Kidney (tissue), 14 donors: ENCODE measurements around the gene CMTM2. TPM values are rescaled to one million over a fixed set of nuclear protein-coding genes. Genes with fewer than 3 reads are reported as not detected.
"Not testable (repeated sequence)": the region's sequence is repeated elsewhere in the genome, so short reads cannot be mapped to it uniquely, and the experiment has no call there.

Source experiments
- DNase-seq, 5 donors: peaks; one replicate each; pipeline ENCODE4 v3.0.0-alpha.2; 2013 to 2020
- FAIRE-seq: peaks from 2 replicates; lab custom pipeline; 2012; peaks lifted over from hg19 to GRCh38; lab: Jason Lieb, UNC
- H3K27ac ChIP-seq, 2 donors: one replicate each; pipeline ENCODE4 v1.7.0; 2013; ENCODE audit warnings: low read depth in 2 of 2, low read length in 2 of 2, inconsistent platforms in 1 of 2
- H3K27me3 ChIP-seq: one replicate; pipeline ENCODE4 v1.7.1; 2013; ENCODE audit warnings: low read length, inconsistent platforms; ENCODE audit not compliant: control insufficient read depth, insufficient read depth
- H3K36me3 ChIP-seq, 3 donors: one replicate each; pipeline versions ENCODE4 v1.7.0 to v1.7.1; 2013; ENCODE audit warnings: low read length in 3 of 3, control low read depth in 1 of 3, inconsistent platforms in 1 of 3; ENCODE audit not compliant: insufficient read depth in 3 of 3, control insufficient read depth in 2 of 3
- H3K4me1 ChIP-seq, 3 donors: one replicate each; pipeline versions ENCODE4 v1.7.0 to v1.7.1; 2013; ENCODE audit warnings: low read length in 3 of 3, inconsistent platforms in 1 of 3, low read depth in 1 of 3; ENCODE audit not compliant: control insufficient read depth in 2 of 3, insufficient read depth in 2 of 3
- H3K4me3 ChIP-seq, 3 donors: one replicate each; pipeline versions ENCODE4 v1.7.0 to v1.8.1; 2013; ENCODE audit warnings: low read length in 3 of 3, control low read depth in 1 of 3, inconsistent platforms in 1 of 3
- H3K9ac ChIP-seq, 3 donors: one replicate each; pipeline versions ENCODE4 v1.7.0 to v1.7.1; 2013; ENCODE audit warnings: low read length in 3 of 3, control low read depth in 1 of 3, inconsistent platforms in 1 of 3
- H3K9me3 ChIP-seq, 3 donors: one replicate each; pipeline versions ENCODE4 v1.7.0 to v1.7.1; 2013; ENCODE audit warnings: low read length in 3 of 3, control low read depth in 1 of 3, inconsistent platforms in 1 of 3; ENCODE audit not compliant: control insufficient read depth in 2 of 3, insufficient read depth in 1 of 3
- CTCF ChIP-seq: IDR thresholded peaks from 3 replicates; pipeline ENCODE4 v1.5.1; 2012; ENCODE audit warnings: mild to moderate bottlenecking, moderate library complexity, borderline replicate concordance; ENCODE audit not compliant: insufficient read depth; ENCODE audit errors: extremely low read depth
- intact Hi-C: fragments of 100-400 bp; cut with DNase I; formaldehyde crosslinking; loops from one replicate; pipeline ENCODE4 v1.11.1; 2022
- polyA plus RNA-seq: library from polyadenylated mRNA; stranded (reverse); fragments of 350-450 nt; fragmentation: Illumina TruSeq; extraction: RNeasy Lipid Tissue Mini Kit (QIAGEN cat#74804); gene quantifications from one replicate; pipeline ENCODE4 v1.2.3, GENCODE V29; 2014; ENCODE audit warnings: low read depth, low replicate concordance; ENCODE audit not compliant: insufficient read depth
- total RNA-seq: library from RNA; stranded (reverse); fragmentation: NEBNext Ultra II Directional; extraction: Animal tissue kit (Norgen Biotek cat#: 25700); gene quantifications from one replicate; pipeline ENCODE4 v1.2.1, GENCODE V29; 2021
- donor health status: control.
- donor health status: control.
- donor health status: control.
- donor health status: control.
- donor health status: control.
- donor health status: DM: yes; HTN: yes; CAD: no.
- donor health status: Normal renal cell carcinoma (clear cell type).

Gene CMTM2
- total and polyA plus RNA-seq, 2 donors from 2014 or later: 0.25 TPM; not detected in 1

- DNase-seq (no peak), FAIRE-seq (no peak)
- no peak overlapping the region for H3K4me3 ChIP-seq
- H3K4me1 ChIP-seq: no peaks in the 10 kb centered on the region
- H3K9ac ChIP-seq: no peak overlapping the region
- TF ChIP-seq CTCF: no peak
- intact Hi-C loops: no loop called here
- H3K27ac ChIP-seq: no peak overlapping the region
- no peaks in the 10 kb centered on the region for H3K9me3 ChIP-seq
- peaks cover 3 to 9% (median 3%) of the 10 kb centered on the region in 3 donors for H3K36me3 ChIP-seq
- no peaks in the 10 kb centered on the region for H3K27me3 ChIP-seq
Observed at GRCh38 chr16:66563574-66564334, 15.5 kb upstream of the CMTM2 start.

- intact Hi-C loops: no loop called here
- Histone ChIP-seq H3K9me3 (no peaks in the 10 kb centered on the region), H3K27ac (no peak within 1 kb of the TSS), H3K4me1 (no peaks in the 10 kb centered on the region), H3K9ac (no peak within 1 kb of the TSS), H3K27me3 (no peaks in the 10 kb centered on the region), H3K4me3 (no peak within 1 kb of the TSS), H3K36me3 (peaks cover 0 to 9% (median 3%) of the 10 kb centered on the region in 3 donors)
- TF ChIP-seq CTCF: no peak
- peak in 1 of 5 donors; percentile 60 for DNase-seq
- FAIRE-seq: no peak
Observed at GRCh38 chr16:66566051-66566901, 13.0 kb upstream of the CMTM2 start, which contains the start of gene CMTM1. Gene CMTM1, plus strand, starts transcription at chr16:66566439. Its CDS starts 75 bp downstream, at chr16:66566514.

GRCh38 chr16:66567270-66567669, 12.0 kb upstream of the CMTM2 start:
- intact Hi-C loops, H3K27ac ChIP-seq, H3K4me1 ChIP-seq, H3K9ac ChIP-seq, H3K4me3 ChIP-seq, H3K27me3 ChIP-seq, H3K36me3 ChIP-seq, FAIRE-seq, DNase-seq, H3K9me3 ChIP-seq: not testable (repeated sequence)

GRCh38 chr16:66568355-66568754, 10.9 kb upstream of the CMTM2 start:
- Histone ChIP-seq H3K4me1 (no peaks in the 10 kb centered on the region), H3K9ac (no peak overlapping the region), H3K36me3 (peaks cover 0 to 4% (median 3%) of the 10 kb centered on the region in 3 donors), H3K27ac (no peak overlapping the region), H3K27me3 (no peaks in the 10 kb centered on the region), H3K4me3 (no peak overlapping the region), H3K9me3 (no peaks in the 10 kb centered on the region)
- intact Hi-C loops: no loop called here
- TF ChIP-seq CTCF: no peak
- DNase-seq: no peak
- FAIRE-seq: no peak
